ENCODE results near the gene ACRV1. TPM values are rescaled to one million over a fixed set of nuclear protein-coding genes. Genes with fewer than 3 reads are reported as not detected.

ACRV1 gene
- total and polyA plus RNA-seq, 4 donors: not detected

GRCh38 chr11:125670172-125670571, 10.5 kb downstream of the ACRV1 start:
- Histone ChIP-seq H3K36me3 (ENCODE audit: control insufficient read depth in 4 of 4, insufficient read depth in 4 of 4, low read length in 4 of 4) (peaks cover 0 to 2% (median 1%) of the 10 kb centered on the region in 4 donors), H3K4me1 (ENCODE audit: control insufficient read depth in 5 of 5, insufficient read depth in 5 of 5, low read length in 5 of 5) (no peaks in the 10 kb centered on the region), H3K27ac (ENCODE audit: low read depth in 1 of 2, low read length in 1 of 2) (no peak overlapping the region), H3K27me3 (ENCODE audit: control insufficient read depth in 3 of 3, insufficient read depth in 3 of 3, low read length in 2 of 3) (no peaks in the 10 kb centered on the region), H3K9me3 (ENCODE audit: control insufficient read depth in 4 of 4, insufficient read depth in 3 of 4, low read length in 3 of 4) (peaks cover 0 to 3% (median 0%) of the 10 kb centered on the region in 4 donors), H3K9ac (ENCODE audit: insufficient read depth in 1 of 2, low read length in 2 of 2) (no peak overlapping the region), H3K4me3 (no peak overlapping the region)
- ATAC-seq (ENCODE audit: insufficient read depth, low FRiP score) (no peak), DNase-seq (no peak)
- no peak for TF ChIP-seq CTCF (IDR thresholded peaks at IDR 0.05; ENCODE audit: control extremely low read depth, extremely low read depth)
- 91 to 97% methylated on average over 1 of the region's 1 CpG for WGBS, 2 donors

GRCh38 chr11:125667151-125667550, 13.5 kb downstream of the ACRV1 start:
- H3K27ac ChIP-seq (ENCODE audit: low read depth in 1 of 2, low read length in 1 of 2): no peak overlapping the region
- no peak for TF ChIP-seq CTCF (IDR thresholded peaks at IDR 0.05; ENCODE audit: control extremely low read depth, extremely low read depth)
- no peak overlapping the region for H3K9ac ChIP-seq (ENCODE audit: insufficient read depth in 1 of 2, low read length in 2 of 2)
- no peaks in the 10 kb centered on the region for H3K4me1 ChIP-seq (ENCODE audit: control insufficient read depth in 5 of 5, insufficient read depth in 5 of 5, low read length in 5 of 5)
- no peak for DNase-seq
- ATAC-seq (ENCODE audit: insufficient read depth, low FRiP score): no peak
- H3K4me3 ChIP-seq: no peak overlapping the region
- H3K9me3 ChIP-seq (ENCODE audit: control insufficient read depth in 4 of 4, insufficient read depth in 3 of 4, low read length in 3 of 4): peaks cover 0 to 5% (median 2%) of the 10 kb centered on the region in 4 donors
- H3K36me3 ChIP-seq (ENCODE audit: control insufficient read depth in 4 of 4, insufficient read depth in 4 of 4, low read length in 4 of 4): peaks cover 0 to 2% (median 0%) of the 10 kb centered on the region in 4 donors
- no peaks in the 10 kb centered on the region for H3K27me3 ChIP-seq (ENCODE audit: control insufficient read depth in 3 of 3, insufficient read depth in 3 of 3, low read length in 2 of 3)
- WGBS, 2 donors: 95 to 97% methylated on average over 2 of the region's 2 CpGs

- H3K9me3 ChIP-seq (ENCODE audit: control insufficient read depth in 4 of 4, insufficient read depth in 3 of 4, low read length in 3 of 4): peaks cover 0 to 5% (median 2%) of the 10 kb centered on the region in 4 donors
- 98 to 100% methylated on average over 2 to 3 of the region's 3 CpGs for WGBS, 2 donors
- ATAC-seq (ENCODE audit: insufficient read depth, low FRiP score): no peak
Observed at GRCh38 chr11:125663910-125664309, 16.7 kb downstream of the ACRV1 start.

More at GRCh38 chr11:125663910-125664309, 16.7 kb downstream of the ACRV1 start:
- Histone ChIP-seq H3K4me3 (no peak overlapping the region), H3K9ac (ENCODE audit: insufficient read depth in 1 of 2, low read length in 2 of 2) (no peak overlapping the region), H3K27ac (ENCODE audit: low read depth in 1 of 2, low read length in 1 of 2) (no peak overlapping the region), H3K36me3 (ENCODE audit: control insufficient read depth in 4 of 4, insufficient read depth in 4 of 4, low read length in 4 of 4) (peaks cover 0 to 2% (median 0%) of the 10 kb centered on the region in 4 donors), H3K27me3 (ENCODE audit: control insufficient read depth in 3 of 3, insufficient read depth in 3 of 3, low read length in 2 of 3) (no peaks in the 10 kb centered on the region), H3K4me1 (ENCODE audit: control insufficient read depth in 5 of 5, insufficient read depth in 5 of 5, low read length in 5 of 5) (no peaks in the 10 kb centered on the region)
- TF ChIP-seq CTCF (IDR thresholded peaks at IDR 0.05; ENCODE audit: control extremely low read depth, extremely low read depth): no peak
- no peak for DNase-seq
